T-helper 1 cell (primary cell): ENCODE data around the gene KCTD3.

ENCODE experiments used
- DNase-seq, 5 donors: peaks; one replicate each; pipeline ENCODE4 v3.0.0-alpha.2; 2012 to 2020

KCTD3 gene

DNA sequence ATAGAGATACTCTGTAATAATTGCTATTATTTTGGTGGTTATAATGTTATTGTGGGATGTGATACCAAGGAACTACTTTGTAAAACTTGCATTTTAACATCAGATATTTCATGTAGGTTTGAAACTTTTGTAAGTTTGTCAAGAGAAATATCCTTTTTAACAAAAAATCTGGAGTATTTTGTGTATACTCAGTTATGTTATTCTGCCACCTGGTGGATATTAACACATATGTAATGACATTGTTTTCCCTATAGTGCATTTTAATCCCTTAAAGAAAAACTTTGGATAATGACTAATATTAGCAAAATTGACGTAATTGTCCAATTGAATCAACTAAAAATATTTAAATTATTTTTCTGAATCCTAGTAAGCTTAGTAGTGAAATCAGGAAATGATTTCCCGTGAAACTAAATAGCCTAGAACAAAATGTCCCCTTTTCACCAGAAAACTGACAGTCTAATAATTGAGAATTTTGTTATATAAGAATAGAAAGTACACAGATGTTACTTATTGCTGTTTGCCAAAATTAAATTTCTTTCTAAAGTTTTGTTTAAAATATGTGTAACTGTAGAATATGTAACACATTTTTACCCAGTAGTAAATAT, 39.6 kb downstream of the KCTD3 start:
- DNase-seq: no peak

- no peak for DNase-seq
Measured at GRCh38 chr1:215607412-215607811, 40.3 kb downstream of the KCTD3 start.

- DNase-seq: no peak
Measured at GRCh38 chr1:215608646-215609045, 41.5 kb downstream of the KCTD3 start.

DNA sequence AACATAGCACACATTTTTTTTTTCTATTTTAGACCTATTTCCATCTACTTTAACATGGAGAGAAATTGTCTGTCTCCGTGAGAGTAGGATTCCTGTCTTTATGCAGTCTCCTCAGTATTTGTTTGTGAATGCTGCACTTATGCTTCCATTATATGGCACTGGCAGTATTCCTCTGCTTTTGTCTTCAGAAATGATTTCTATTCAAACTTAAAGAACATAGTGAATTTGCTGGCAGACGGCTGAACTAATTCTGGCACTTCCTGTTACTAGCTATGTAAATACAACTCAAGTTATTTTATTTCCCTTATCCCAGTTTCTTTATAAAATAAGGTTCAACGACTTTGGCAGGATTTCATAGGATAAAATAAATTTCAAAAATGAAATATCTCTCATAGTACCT, 45.3 kb downstream of the KCTD3 start:
- no peak for DNase-seq

GRCh38 chr1:215617979-215618378, 50.9 kb downstream of the KCTD3 start:
- DNase-seq: no peak

DNA sequence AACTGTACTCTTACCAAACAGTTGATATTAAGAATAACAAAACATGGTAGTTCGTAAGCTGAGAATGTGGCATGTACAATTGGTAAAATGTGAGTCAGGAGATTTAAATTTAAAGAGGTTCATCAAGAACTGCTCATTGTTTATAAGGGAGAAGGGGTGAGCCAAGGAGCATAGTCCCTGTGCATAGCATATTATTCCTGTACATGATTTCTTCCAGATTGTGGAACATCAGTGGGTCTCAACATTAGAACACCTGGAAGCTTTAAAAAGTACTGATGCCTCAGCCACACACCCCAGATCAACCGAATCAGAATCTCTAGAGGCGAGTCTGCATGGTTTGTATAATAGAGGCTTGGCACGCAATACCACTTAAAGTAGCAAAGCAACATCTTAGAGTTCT, 56.1 kb downstream of the KCTD3 start:
- no peak for DNase-seq

GRCh38 chr1:215625949-215626348, 58.8 kb downstream of the KCTD3 start:
- DNase-seq: no peak

- no peak for DNase-seq
Measured at GRCh38 chr1:215631040-215631439, 63.9 kb downstream of the KCTD3 start.

DNA sequence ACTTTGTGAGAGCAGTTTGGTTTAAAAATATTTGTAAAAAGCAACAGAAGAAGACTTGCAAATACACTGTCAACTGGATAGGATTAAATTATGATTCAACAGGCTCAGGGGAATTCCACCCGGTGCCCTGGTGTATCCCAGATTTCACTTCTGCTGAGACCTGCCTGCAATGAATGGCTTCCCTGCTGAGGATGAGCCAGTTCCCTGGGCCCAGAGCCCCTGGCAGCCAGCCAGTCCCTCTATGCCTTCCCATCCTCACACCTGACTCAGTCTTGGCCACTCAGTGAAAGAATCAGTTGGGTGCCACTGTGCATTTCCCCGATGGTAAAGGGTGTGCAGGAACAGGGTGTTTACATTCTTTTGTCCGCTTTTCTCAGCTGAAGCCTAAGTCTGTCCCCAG, 64.4 kb downstream of the KCTD3 start:
- DNase-seq: no peak

DNA sequence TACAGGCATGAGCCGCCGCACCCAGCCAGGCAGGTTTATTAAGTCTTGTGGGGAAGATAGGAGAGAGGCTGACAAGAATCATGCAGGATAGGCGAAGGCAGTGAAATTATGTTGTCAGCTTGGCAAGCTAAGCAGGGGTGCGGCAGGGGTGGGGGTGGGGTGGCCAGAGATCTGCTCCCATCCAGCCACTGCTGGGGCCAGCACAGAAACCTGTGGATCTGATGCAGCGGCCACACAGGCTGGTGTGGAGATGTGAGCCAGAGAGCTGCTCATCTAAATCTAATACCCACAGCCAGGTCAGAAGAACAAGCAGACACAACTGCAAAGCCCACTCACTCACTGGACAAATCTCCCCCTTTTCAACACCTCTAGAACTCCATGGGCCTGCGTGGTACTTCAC, 68.7 kb downstream of the KCTD3 start:
- no peak for DNase-seq

DNA sequence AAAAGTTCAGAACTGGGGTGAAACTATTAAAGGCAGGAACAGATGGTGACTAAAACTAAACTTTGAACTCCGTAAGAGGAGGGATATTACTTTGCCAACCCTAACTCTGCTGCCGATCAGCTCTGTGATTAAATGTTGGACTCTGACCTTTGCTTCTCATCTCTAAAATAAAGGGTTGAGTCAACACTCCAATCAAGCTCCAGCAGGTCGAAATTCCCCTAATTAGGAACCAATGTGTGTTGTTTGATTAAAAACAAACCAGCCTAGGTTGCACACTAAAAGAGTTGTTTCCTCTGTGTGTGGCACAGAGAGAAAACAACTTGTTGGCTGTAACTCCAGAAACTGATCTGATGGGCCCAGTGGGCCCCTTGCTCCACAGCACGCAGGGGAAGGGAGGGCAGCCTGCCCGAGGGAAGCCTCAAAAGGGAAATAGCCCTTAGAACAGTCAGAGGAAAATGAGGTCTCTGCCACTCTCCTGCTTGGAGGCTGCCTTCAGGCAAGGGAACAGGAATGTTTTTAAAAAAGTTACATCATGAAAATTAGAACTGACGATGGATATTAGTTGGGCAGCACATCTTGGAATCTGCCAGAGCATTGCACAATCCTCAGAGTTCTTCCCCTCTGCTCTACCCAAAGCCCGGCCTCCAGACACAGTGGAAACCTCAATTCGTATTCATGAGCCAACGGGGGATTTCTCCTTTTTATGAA, 69.3 kb downstream of the KCTD3 start:
- no peak for DNase-seq

- DNase-seq: no peak
Measured at GRCh38 chr1:215637041-215637573, 70.0 kb downstream of the KCTD3 start.

- no peak for DNase-seq
Measured at GRCh38 chr1:215640429-215641148, 73.5 kb downstream of the KCTD3 start.

DNA sequence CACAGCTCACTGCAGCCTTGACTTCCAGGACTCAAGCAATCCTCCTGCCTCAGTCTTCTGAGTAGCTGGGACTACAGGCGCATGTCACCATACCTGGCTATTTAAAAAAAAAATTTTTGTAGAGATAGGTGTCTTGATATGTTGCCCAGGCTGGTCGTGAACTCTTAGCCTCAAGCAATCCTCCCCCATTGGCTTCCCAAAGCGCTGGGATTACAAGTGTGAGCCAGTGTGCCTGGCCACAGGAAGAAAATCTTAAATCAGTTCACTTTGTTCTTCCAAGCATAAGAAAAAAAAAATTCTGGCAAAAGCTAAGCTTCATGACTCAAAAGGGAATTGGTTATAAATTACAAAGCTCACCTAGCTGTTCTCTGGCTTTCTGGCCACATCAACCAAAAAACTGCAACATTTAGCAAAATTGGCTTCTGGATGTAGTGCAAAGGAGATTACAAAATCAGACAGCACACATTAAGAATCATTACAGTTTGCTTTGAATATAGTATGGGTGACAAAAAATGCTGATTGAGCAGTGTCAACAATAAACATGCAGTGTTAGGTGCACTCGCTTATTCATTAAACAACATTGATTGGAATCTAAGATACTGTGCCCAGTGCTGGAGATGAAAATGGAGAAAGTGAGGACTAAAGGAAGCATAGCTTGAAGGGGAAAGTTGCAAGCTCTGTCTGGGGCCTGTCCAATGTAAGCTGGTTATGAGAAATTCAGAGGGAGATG, 76.7 kb downstream of the KCTD3 start:
- DNase-seq: no peak

DNA sequence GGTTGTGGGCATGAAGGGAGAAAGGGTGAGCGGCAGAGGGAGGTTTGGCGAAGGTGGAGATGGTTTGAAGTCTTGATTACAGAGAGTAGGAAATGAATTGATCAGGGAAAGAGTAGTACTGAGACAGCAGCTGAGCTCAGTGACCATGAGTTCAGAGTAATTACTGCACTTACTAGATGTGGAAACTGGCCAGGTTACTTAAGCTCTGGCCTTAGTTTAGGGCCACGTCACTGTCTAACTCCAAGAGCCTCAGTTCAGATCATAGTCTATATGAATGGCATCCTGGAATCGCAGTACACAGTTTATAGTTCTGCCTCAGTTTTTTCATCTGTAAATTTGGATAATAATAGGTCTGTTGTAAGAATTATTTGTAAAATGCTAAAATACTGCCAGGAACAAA, 78.1 kb downstream of the KCTD3 start:
- DNase-seq: no peak

DNA sequence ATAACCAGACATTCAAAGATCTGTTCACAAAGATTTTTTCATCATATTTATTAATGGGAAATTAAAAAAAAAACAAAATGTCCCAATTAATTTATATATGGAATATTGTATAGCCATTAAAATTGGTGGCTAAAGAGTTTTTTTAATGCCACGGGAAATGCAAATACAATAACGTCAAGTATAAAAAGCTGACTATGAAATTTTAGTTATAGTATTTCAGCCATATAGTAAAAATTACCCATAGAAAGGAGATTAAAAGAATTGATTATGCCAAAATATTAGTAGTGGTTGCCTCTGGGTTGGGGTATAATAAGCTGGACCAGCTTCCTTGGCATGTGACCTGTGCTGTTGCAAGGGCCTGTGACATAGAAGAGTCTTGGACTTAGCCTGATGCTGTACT, 78.8 kb downstream of the KCTD3 start:
- no peak for DNase-seq

DNA sequence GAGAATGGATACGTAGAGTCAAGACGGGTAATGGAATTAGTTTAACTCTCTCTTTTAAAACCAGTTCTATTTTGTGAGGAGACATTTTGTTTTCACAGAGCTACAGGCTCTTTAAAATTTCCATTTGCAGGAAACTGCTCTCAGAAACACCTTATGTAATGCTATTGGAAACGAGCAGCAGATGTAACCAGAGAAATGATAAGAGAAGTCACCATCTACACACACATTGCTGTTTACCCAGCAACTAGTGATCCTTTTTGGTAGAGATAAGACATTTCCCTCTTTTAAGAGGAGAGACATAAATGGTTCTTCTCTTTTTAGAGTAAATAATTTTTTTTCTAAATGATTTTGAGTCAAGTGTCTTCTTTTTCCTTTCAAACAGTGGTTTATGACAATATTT, 80.6 kb downstream of the KCTD3 start:
- DNase-seq: no peak

- no peak for DNase-seq
Measured at GRCh38 chr1:215648957-215649356, 81.9 kb downstream of the KCTD3 start.

DNA sequence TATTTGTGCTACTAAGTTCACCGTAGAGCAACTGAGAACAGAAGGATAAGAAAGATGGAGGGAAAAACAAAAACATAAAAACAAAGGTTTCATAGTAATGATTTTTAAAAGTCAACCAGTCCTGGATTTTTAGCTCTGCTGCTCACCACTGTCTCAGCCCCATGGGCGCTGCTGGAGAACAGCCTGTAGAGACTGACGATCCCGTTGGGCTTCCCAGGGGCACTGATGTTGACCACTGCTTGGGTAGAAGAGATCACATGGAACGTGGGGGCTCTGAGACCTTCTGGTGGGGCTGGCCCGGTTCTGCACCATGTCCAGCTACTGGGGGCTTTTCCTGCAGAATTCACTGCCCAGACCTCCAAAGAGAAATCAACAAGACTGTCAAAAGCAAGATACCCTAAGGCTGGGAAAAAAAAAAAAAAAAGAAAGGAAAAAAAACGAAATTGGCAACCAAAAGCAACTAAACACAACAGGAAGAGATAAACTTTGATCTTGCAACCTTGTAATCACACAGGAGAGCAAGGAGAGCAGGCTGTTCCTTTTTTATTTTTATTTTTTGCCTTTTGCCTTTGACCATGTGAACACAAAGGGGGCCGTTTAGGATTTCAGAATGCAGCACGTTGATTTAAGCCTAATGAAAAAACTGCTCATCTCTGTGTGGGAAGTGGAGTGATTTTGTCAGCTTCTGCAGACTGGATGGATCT, 83.5 kb downstream of the KCTD3 start:
- DNase-seq: no peak

- no peak for DNase-seq
Measured at GRCh38 chr1:215651867-215652266, 84.8 kb downstream of the KCTD3 start.

DNA sequence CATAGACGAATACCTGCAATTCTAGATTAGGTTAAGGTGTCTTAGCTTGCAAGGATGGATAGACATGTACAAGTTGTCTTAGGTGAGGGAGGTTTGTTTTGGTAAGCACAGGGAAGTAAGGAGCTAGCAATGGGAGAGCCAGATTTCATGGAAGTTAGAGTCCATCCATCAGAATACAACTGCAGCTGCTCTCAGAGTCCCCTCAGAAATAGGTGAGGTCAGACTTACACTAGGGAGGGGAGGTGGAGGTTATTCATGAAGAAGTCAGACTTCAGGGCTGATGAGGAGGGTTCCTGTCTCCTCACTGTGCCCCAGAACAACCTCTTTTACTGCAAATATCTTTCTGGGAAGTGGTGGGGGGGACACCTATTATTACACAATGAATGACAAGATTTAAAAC, 85.3 kb downstream of the KCTD3 start:
- no peak for DNase-seq

DNA sequence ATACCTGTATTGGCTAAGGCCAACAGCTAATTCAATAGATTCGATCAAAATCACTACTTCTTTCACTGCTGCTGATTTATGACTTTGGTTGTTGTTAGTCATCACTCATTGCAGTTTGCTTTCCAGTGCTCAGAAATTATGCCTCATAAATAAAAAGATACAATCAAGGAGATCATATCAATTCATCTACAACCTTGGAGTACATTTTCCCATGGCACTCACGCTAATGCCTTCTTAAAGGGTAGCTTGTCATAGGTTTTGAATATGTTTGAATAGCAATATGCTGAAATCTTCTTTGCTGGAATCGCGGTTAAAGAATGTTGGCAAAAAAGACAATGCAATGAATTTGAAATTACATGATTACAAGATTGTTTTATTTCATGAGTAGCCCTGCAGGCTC, 89.9 kb downstream of the KCTD3 start:
- DNase-seq: no peak

DNA sequence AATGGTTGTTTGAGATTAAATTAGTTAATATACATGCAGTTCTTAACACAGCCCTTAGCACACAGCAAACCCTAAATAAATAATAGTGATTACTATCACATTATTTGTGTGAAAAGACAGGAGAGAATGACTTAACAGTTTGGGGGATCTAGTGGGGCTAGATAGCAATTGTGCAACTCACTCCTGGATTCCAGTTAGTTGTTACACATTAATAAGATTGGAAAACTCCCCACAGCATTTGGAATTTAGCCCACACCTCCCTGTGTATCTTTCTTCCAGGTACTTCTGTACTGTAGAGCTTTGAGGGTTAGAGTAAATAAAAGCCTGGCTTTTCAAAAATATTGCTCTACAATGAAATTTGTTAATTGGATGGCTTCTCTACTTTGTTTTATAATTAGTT, 93.2 kb downstream of the KCTD3 start:
- no peak for DNase-seq
